Bone marrow (tissue), 2 donors: ENCODE measurements around the gene CCL20.
"Not testable (repeated sequence)": the region's sequence is repeated elsewhere in the genome, so short reads cannot be mapped to it uniquely, and the experiment has no call there.

Source experiments
- DNase-seq, 2 donors: peaks; one replicate each; lab custom pipeline; 2025; lab: John Stamatoyannopoulos, UW

Gene CCL20

GRCh38 chr2:227813562-227814353 lies at the start of gene CCL20:
Gene CCL20 (plus strand): TSS chr2:227813842. CDS start chr2:227813912, 70 bp downstream.
- DNase-seq = no peak

GRCh38 chr2:227765788-227766372 lies 47.8 kb upstream of the CCL20 start:
- no peak for DNase-seq

GRCh38 chr2:227766373-227766883 lies 47.2 kb upstream of the CCL20 start:
- DNase-seq = peak in 1 of 2 donors; percentile 6

GRCh38 chr2:227767830-227768229 lies 45.8 kb upstream of the CCL20 start:
- no peak for DNase-seq

- DNase-seq = no peak
Measured at GRCh38 chr2:227772197-227772661, 41.4 kb upstream of the CCL20 start.

GRCh38 chr2:227772932-227773331 lies 40.7 kb upstream of the CCL20 start:
- DNase-seq = no peak

- DNase-seq = no peak
Measured at GRCh38 chr2:227774011-227774624, 39.5 kb upstream of the CCL20 start.

GRCh38 chr2:227774895-227775842 lies 38.5 kb upstream of the CCL20 start:
- DNase-seq = no peak

GRCh38 chr2:227780981-227781615 lies 32.5 kb upstream of the CCL20 start:
- DNase-seq = no peak

GRCh38 chr2:227781841-227782240 lies 31.8 kb upstream of the CCL20 start:
- no peak for DNase-seq

GRCh38 chr2:227782804-227783203 lies 30.8 kb upstream of the CCL20 start:
- DNase-seq = no peak

- no peak for DNase-seq
Measured at GRCh38 chr2:227783404-227784138, 30.1 kb upstream of the CCL20 start.

GRCh38 chr2:227785293-227785692 lies 28.3 kb upstream of the CCL20 start:
- DNase-seq = no peak

- no peak for DNase-seq
Measured at GRCh38 chr2:227788561-227789018, 25.1 kb upstream of the CCL20 start.

- no peak for DNase-seq
Measured at GRCh38 chr2:227789803-227790202, 23.8 kb upstream of the CCL20 start.

- no peak for DNase-seq
Measured at GRCh38 chr2:227793148-227793712, 20.4 kb upstream of the CCL20 start.

- no peak for DNase-seq
Measured at GRCh38 chr2:227796045-227796711, 17.5 kb upstream of the CCL20 start.

- not testable (repeated sequence) for DNase-seq
Measured at GRCh38 chr2:227796768-227797167, 16.9 kb upstream of the CCL20 start.

- no peak for DNase-seq
Measured at GRCh38 chr2:227799202-227799601, 14.4 kb upstream of the CCL20 start.
